ENCODE results near the gene ENTHD1.

DNA sequence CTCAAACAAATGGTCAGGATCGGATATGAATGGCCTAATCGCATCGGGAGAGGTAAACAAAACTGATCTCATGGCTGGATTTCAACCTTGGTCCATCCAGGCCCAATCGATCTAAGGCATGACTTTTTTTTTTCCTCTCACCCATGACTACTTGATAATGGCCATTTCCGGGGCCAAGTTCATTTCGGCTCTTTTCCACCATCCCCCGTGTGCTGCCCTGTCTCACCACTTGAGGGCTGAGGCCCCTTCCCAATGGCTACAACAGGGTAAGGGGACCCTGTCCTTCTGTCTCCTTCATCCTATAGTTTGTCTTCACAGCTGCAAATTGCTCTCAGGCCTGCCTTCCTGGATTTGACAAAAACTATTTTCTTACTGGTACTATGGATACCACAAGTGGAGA lies 34.0 kb upstream of the ENTHD1 start:
- TF ChIP-seq, protein P1, sequence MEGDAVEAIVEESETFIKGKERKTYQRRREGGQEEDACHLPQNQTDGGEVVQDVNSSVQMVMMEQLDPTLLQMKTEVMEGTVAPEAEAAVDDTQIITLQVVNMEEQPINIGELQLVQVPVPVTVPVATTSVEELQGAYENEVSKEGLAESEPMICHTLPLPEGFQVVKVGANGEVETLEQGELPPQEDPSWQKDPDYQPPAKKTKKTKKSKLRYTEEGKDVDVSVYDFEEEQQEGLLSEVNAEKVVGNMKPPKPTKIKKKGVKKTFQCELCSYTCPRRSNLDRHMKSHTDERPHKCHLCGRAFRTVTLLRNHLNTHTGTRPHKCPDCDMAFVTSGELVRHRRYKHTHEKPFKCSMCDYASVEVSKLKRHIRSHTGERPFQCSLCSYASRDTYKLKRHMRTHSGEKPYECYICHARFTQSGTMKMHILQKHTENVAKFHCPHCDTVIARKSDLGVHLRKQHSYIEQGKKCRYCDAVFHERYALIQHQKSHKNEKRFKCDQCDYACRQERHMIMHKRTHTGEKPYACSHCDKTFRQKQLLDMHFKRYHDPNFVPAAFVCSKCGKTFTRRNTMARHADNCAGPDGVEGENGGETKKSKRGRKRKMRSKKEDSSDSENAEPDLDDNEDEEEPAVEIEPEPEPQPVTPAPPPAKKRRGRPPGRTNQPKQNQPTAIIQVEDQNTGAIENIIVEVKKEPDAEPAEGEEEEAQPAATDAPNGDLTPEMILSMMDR (IDR thresholded peaks at IDR 0.05; ENCODE audit: insufficient read depth, low read length, poor library complexity, severe bottlenecking), result no peak
- TF ChIP-seq EZH2phosphoT487 (conservative IDR thresholded peaks at IDR 0.05; ENCODE audit: low read length), result no peak

Data from SU-DHL-6 (cell line).